Eye (tissue), 1 donor: ENCODE measurements around the gene VAPB.

Source experiments
- DNase-seq: peaks from one replicate; pipeline ENCODE4 v3.0.0-alpha.2; 2015

Gene VAPB

GRCh38 chr20:58466095-58466708 is 77.2 kb downstream of the VAPB start:
- DNase-seq = no peak

- no peak for DNase-seq
Observed at GRCh38 chr20:58466729-58467571, 77.9 kb downstream of the VAPB start.

GRCh38 chr20:58467572-58468527 is 78.8 kb downstream of the VAPB start:
- DNase-seq = no peak

- DNase-seq = no peak
Observed at GRCh38 chr20:58469616-58470015, 80.6 kb downstream of the VAPB start.

DNA sequence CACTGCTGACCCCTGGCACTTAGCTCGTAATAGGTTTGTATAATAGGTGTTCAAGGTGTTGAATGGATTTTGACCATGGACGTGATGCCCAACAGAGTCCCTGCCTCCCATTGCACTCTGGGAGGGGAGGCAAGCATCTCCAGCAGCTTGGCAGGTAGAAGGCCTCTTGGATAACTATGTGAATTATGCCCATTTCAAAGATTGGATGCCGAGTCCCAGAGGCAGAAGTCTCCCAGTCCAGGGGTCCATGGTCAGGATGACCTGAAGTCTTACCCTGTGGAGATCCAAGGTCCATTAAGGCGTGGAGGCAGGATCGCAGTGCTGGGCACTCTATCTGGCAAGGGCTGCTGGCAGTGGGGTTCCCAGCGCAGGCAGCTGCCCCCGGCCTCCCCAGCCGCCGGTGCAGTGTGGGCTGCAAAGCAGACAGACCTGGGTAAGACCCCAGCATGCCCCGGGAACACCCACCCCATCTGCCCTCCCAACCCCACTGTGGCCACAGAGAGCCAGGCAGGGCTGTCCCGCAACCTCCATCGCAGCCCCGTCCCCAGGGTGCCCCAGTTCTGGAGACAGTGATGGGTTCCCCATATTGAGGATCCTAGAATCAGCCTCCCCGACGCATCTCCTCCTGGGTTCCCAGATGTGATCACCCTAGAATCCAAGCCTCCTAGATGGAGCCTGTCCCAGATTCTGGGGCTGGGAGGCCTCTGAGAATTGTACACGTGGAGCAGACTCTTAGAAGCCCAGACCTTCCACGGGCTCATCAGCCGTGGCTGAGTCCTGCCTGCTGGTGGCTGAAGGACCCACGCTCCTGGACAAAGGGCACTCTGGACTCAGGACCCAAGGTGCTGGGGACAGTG is 81.5 kb downstream of the VAPB start:
- no peak for DNase-seq

- peak; percentile 97 for DNase-seq
Observed at GRCh38 chr20:58471193-58472164, 82.5 kb downstream of the VAPB start.

DNA sequence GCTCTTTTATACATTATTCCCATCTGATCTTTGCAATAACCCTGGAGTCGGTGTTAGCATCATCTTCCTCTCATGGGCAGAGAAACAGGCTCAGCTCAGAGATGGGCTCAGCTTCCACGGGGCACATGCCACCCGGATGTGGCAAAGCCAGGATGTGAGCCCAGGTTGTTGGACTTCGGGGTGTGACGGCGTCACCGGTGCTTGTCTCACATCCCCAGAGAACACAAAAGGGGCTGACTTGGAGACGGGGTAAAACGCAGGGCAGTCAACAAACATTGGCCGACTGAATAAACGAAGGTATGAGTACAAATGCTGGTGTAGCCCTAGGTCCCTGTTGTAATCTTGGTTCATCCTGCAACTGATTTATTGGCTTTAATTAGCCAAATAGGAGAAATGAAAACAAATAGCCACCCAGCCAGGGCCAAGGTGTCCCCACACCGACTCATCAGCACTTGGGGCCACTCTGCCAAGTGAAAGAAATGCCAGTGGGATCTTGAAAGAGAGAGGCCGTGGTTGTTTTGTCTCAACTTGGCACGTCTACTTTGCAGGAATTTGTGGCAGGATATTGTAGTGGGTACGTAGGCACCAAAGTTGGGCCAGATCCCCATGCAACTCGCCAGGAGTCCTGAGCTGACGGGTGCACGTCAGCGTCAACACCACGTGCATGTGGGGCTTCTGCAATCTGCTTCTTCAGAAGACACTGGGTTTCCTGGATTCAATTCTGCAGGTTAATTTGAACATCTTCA is 83.4 kb downstream of the VAPB start:
- peak; percentile 23 for DNase-seq

- DNase-seq = no peak
Observed at GRCh38 chr20:58473453-58474425, 84.7 kb downstream of the VAPB start.

GRCh38 chr20:58475466-58475865 is 86.4 kb downstream of the VAPB start:
- no peak for DNase-seq

DNA sequence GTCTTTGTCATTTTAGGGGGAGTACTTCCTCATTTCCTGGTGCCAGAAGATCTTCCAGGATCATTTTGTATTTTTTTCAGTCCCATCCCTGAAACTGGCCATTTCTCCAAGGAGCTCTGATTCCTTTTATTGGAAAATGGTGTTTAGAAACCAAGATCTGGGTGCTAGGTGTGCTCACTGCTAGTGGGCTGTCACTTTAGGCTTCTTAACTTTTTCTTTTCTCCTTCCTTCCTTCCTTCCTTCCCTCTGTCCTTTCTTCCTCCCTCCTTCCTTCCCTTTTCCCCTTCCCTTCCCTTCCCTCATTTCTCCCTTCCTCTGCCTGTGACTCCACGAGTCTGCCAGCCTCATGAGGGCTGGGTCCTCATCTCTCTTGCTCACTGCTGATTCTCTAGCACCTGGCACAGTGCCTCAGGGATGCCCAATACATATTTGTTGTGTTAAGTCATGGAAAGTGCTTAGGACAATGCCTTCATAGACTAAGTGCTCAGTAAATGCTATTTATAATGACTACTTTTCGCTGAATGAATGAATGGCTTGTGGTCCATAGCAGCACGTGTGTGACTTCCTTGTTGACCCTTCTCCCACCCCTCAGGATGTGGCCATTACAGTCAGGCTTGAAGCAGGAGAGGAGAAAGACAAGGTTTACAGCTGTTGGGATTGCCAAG is 89.2 kb downstream of the VAPB start:
- DNase-seq = no peak

- no peak for DNase-seq
Observed at GRCh38 chr20:58479726-58480440, 90.9 kb downstream of the VAPB start.

- peak; percentile 24 for DNase-seq
Observed at GRCh38 chr20:58480551-58481336, 91.7 kb downstream of the VAPB start.

DNA sequence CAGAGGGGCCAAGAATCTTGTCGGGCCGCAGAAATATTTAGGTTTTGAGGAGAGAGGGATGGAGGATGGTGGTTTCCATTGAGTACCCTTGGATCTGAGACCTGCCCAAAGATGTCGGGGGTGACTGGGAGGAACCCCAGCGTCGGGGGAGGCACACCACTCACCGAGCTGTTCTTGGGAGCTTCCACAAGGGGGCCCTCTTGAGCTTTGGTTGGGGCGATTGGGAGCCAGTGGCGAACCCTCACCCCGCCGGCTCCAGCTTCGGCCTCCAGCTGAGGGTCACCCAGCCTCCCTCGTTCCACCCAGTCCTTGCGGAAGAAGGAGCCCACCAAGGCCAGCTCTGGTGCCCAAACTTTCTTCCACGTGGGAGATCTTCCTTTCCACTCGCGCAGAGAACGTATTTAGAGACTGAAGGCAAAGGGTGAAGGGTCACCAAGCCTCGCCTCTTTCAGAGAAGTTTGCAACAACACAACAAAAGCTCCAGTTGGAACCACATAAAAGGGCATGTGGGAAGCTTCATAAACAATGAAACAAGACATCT is 92.5 kb downstream of the VAPB start:
- DNase-seq = peak; percentile 76

DNA sequence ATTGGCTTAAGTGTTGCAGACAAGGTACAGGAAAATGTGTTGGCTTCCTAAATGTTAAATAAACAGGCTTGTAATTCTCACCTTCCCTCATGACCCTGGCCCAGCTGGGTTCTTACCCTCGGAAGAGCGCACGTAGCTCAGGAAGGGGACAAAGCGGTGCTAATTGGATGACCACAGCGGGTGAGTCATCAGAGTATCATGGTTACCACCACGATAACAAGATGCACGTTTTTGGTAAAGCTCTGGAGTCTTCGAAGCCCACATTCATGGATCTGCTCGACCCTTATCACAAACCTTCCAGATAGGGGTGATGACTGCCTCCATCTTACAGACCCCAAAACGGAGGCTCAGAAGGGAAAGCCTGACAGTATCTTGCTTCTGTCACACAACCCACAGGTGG is 93.4 kb downstream of the VAPB start:
- DNase-seq = no peak

DNA sequence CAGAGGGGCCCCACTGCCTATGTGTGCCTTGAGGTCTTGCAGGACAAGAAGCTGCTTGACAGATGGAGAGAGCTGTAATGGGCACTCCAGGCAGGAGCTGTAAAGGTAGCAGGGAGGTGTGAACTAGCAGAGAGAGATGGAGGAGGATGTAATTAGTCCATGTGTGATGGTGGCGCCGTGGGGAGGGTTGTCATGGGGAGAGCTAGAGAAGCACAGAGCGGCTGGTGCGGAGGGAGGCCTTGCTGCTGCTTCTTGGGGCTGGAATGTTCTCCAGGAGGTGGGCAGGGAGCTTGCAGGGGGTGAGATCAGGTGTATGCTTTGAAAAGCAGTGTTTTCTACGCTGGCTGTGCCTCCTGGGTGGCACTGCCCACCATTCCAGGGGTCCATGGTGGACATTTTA is 94.0 kb downstream of the VAPB start:
- DNase-seq = no peak

DNA sequence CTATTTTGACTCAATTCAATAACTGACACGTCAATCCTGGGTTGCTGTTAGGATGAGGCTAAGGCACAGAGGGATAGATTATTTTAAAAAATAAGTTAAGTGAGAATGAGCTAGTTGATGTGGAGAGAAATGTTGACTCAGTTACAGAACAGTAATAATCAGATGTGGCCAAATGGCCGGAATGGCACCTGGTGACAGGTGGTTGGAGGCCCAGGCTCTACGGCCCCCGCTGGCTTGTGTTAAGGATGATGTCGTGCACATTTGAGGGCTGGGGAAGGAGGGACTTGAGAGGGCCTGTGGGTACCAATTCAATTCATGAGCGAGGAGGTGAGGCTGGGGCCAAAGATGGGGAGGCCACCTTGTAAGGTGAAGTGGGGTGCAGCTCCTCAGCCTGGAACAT is 94.4 kb downstream of the VAPB start:
- no peak for DNase-seq

GRCh38 chr20:58485393-58485792 is 96.4 kb downstream of the VAPB start:
- DNase-seq = no peak
